ENCODE data around the gene RNMT.
A peak's percentile ranks its signal among the peaks of the same experiment; 100 is the strongest.

RNMT gene

DNA sequence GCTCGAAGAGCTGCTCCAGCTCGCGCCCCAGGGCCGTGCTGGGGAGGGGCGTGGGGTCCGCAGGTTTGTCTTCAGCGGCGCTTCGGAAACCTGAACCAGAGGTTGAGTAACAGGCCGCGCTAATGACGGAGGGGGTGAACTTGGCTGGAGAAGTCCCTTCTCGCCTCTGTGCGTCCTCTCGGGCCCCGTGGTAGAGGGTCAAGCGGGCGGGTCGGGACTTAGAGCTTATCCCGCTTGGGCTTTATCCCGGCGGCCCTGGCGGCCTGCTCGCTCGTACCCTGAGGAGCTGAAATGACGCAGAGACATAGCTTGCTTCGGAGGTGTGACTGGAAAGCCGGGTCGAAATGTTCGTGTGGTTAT lies 479 bp downstream of the RNMT start:
- Histone ChIP-seq H3K4me2 (ENCODE audit: low read depth, low read length) (peak overlapping the region; percentile 81), H3K9me3 (replicated peaks; ENCODE audit: insufficient read depth, low read length) (no peaks in the 10 kb centered on the region), H3K27ac (ENCODE audit: low read length) (peak overlapping the region; percentile 76), H3K27me3 (replicated peaks; ENCODE audit: insufficient read depth, low read length) (no peaks in the 10 kb centered on the region), H3K4me3 (ENCODE audit: low read length) (peak overlapping the region; percentile 78), H3K4me1 (ENCODE audit: low read length) (peaks cover 11% of the 10 kb centered on the region; the same call in 1 of the 2 replicates), H3F3A (ENCODE audit: insufficient read depth, low read length) (peaks cover 7% of the 10 kb centered on the region; the same call in 1 of the 2 replicates), H4K20me1 (ENCODE audit: insufficient read depth, low read length) (peaks cover 14% of the 10 kb centered on the region), H3K9ac (ENCODE audit: low read length) (peak overlapping the region; percentile 85), H3K9me2 (replicated peaks; ENCODE audit: insufficient read depth, low read length) (no peaks in the 10 kb centered on the region), H3K79me2 (ENCODE audit: low read length) (peaks cover 94% of the 10 kb centered on the region), H2AFZ (ENCODE audit: low read length) (peak overlapping the region; percentile 43), H3K36me3 (replicated peaks; ENCODE audit: insufficient read depth, low read length) (0 out of 2 replicates have a peak, but pooled peaks cover 3% of the 10 kb centered on the region)
- no peak for TF ChIP-seq EZH2phosphoT487 (IDR thresholded peaks at IDR 0.05; ENCODE audit: low read length)
- TF ChIP-seq, protein P1, sequence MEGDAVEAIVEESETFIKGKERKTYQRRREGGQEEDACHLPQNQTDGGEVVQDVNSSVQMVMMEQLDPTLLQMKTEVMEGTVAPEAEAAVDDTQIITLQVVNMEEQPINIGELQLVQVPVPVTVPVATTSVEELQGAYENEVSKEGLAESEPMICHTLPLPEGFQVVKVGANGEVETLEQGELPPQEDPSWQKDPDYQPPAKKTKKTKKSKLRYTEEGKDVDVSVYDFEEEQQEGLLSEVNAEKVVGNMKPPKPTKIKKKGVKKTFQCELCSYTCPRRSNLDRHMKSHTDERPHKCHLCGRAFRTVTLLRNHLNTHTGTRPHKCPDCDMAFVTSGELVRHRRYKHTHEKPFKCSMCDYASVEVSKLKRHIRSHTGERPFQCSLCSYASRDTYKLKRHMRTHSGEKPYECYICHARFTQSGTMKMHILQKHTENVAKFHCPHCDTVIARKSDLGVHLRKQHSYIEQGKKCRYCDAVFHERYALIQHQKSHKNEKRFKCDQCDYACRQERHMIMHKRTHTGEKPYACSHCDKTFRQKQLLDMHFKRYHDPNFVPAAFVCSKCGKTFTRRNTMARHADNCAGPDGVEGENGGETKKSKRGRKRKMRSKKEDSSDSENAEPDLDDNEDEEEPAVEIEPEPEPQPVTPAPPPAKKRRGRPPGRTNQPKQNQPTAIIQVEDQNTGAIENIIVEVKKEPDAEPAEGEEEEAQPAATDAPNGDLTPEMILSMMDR (IDR thresholded peaks at IDR 0.05; ENCODE audit: low read length), result no peak
- peak; percentile 41 for DNase-seq

DNA sequence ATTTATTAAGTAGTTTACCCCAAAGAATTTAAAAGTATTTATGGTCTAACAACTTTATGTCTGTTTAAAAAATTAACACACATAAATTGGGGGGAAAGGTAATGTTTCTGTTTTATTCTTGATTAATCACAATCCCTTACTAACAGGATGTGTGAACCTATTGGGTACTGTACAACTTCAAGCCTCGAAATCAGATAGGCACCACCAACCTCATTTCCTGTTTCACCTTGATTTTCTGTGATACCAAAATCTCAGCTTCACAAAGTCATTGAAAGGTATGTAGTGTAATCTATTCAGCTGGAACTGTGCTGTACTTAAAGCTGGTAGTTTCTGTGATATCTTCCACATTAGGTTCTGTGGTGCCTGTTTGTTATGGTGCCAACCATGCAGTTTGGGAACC lies 4.0 kb downstream of the RNMT start:
- no peaks in the 10 kb centered on the region for H3K9me3 ChIP-seq (replicated peaks; ENCODE audit: insufficient read depth, low read length)
- no peak overlapping the region for H3K27ac ChIP-seq (ENCODE audit: low read length)
- no peaks in the 10 kb centered on the region for H3K9me2 ChIP-seq (replicated peaks; ENCODE audit: insufficient read depth, low read length)
- H3K4me1 ChIP-seq (ENCODE audit: low read length), result no peaks in the 10 kb centered on the region
- DNase-seq, result no peak
- H3K4me2 ChIP-seq (ENCODE audit: low read depth, low read length), result no peak overlapping the region
- TF ChIP-seq, protein P1 (IDR thresholded peaks at IDR 0.05; ENCODE audit: low read length), result no peak
- TF ChIP-seq EZH2 (optimal IDR thresholded peaks at IDR 0.05; ENCODE audit: low read depth, low read length), result no peak
- TF ChIP-seq EZH2phosphoT487 (IDR thresholded peaks at IDR 0.05; ENCODE audit: low read length), result no peak
- H3K79me2 ChIP-seq (ENCODE audit: low read length), result peaks cover 73% of the 10 kb centered on the region
- H3K9ac ChIP-seq (ENCODE audit: low read length), result no peak overlapping the region
- H3F3A ChIP-seq (ENCODE audit: insufficient read depth, low read length), result peaks cover 7% of the 10 kb centered on the region; the same call in 1 of the 2 replicates
- peaks cover 3% of the 10 kb centered on the region; the same call in 1 of the 2 replicates for H3K36me3 ChIP-seq (replicated peaks; ENCODE audit: insufficient read depth, low read length)
- no peaks in the 10 kb centered on the region for H3K27me3 ChIP-seq (replicated peaks; ENCODE audit: insufficient read depth, low read length)
- H4K20me1 ChIP-seq (ENCODE audit: insufficient read depth, low read length), result no peaks in the 10 kb centered on the region
- H3K4me3 ChIP-seq (ENCODE audit: low read length), result no peak overlapping the region
- no peak overlapping the region for H2AFZ ChIP-seq (ENCODE audit: low read length)

DNA sequence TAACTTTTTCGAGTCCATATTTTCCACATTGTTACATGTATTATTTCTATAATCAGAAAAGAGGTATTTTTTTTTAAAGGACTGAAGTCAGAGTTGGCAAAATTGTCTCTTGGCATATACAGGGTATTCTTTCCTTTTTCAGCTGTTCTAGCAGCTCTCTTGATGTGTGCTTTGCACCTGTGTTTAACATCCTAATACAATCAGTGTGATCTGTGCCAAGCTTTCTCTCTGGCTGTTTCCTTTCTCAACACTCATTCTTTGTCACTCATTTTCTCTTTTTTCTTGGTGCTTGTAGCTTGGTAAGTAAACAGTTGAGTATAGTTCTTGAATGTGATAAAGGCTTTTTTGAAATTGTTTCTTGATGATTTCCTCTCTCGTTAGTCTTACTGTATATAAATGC lies 9.2 kb downstream of the RNMT start:
- TF ChIP-seq EZH2 (optimal IDR thresholded peaks at IDR 0.05; ENCODE audit: low read depth, low read length), result no peak
- TF ChIP-seq, protein P1 (IDR thresholded peaks at IDR 0.05; ENCODE audit: low read length), result no peak
- no peak for TF ChIP-seq EZH2phosphoT487 (IDR thresholded peaks at IDR 0.05; ENCODE audit: low read length)
- Histone ChIP-seq H3F3A (ENCODE audit: insufficient read depth, low read length) (no peaks in the 10 kb centered on the region), H3K4me1 (ENCODE audit: low read length) (no peaks in the 10 kb centered on the region), H3K4me3 (ENCODE audit: low read length) (no peak overlapping the region), H3K36me3 (replicated peaks; ENCODE audit: insufficient read depth, low read length) (peaks cover 5% of the 10 kb centered on the region; the same call in 1 of the 2 replicates), H3K27me3 (replicated peaks; ENCODE audit: insufficient read depth, low read length) (no peaks in the 10 kb centered on the region), H3K27ac (ENCODE audit: low read length) (no peak overlapping the region), H3K9ac (ENCODE audit: low read length) (no peak overlapping the region), H3K79me2 (ENCODE audit: low read length) (peaks cover 28% of the 10 kb centered on the region), H2AFZ (ENCODE audit: low read length) (no peak overlapping the region), H3K4me2 (ENCODE audit: low read depth, low read length) (no peak overlapping the region), H3K9me3 (replicated peaks; ENCODE audit: insufficient read depth, low read length) (no peaks in the 10 kb centered on the region), H3K9me2 (replicated peaks; ENCODE audit: insufficient read depth, low read length) (no peaks in the 10 kb centered on the region), H4K20me1 (ENCODE audit: insufficient read depth, low read length) (no peaks in the 10 kb centered on the region)
- no peak for DNase-seq
